Spleen (tissue), 7 donors: Measurements from ENCODE around the gene DOCK1.

ENCODE experiments used
- CTCF ChIP-seq, 11 experiments: fragments of 200-600 bp in 7 of 11; fragments of 450-650 bp in 4 of 11; sonication (generic) in 4 of 11; IDR thresholded peaks in 8 of 11; conservative IDR thresholded peaks in 3 of 11; 1 replicate in 7 of 11; 2 replicates in 4 of 11; pipeline versions ENCODE4 v1.4.0 to v1.8.0; 2016 to 2021; ENCODE audit warnings: antibody characterized with exemption in 11 of 11, inconsistent platforms in 4 of 11, mild to moderate bottlenecking in 1 of 11
- POLR2A ChIP-seq, 3 donors: fragments of 450-650 bp; IDR thresholded peaks; one replicate each; pipeline ENCODE4 v1.5.1; 2017; ENCODE audit warnings: antibody characterized with exemption in 3 of 3, mild to moderate bottlenecking in 1 of 3
- POLR2AphosphoS5 ChIP-seq, 3 donors: sonication (generic); formaldehyde crosslinking; IDR thresholded peaks; one replicate each; pipeline ENCODE4 v1.5.1; 2017; ENCODE audit warnings: antibody characterized with exemption in 3 of 3
- donor health status: DM: no; HTN: no; CAD: no; lungs with moderate emphysema.
- donor health status: DM: no; HTN: no; CAD: no.
- donor health status: DM: no; HTN: no; CAD: no.

- TF ChIP-seq POLR2A (IDR thresholded peaks at IDR 0.05) (no peak), CTCF (IDR thresholded peaks at IDR 0.05 in 8 of 11, conservative IDR thresholded peaks at IDR 0.05 in 3 of 11) (no peak), POLR2AphosphoS5 (IDR thresholded peaks at IDR 0.05) (no peak)
Observed at GRCh38 chr10:127063762-127064161, 158.5 kb downstream of the DOCK1 start.
